ENCODE results near the gene SPEM1.
A peak's percentile ranks its signal among the peaks of the same experiment; 100 is the strongest.

Gene SPEM1

GRCh38 chr17:7403043-7403726, 16.9 kb upstream of the SPEM1 start:
- DNase-seq: no peak

GRCh38 chr17:7403727-7403976, 16.5 kb upstream of the SPEM1 start:
- no peak for DNase-seq

GRCh38 chr17:7403977-7404736, 16.0 kb upstream of the SPEM1 start, which contains the start of gene TMEM256:
Gene TMEM256, minus strand, starts transcription at chr17:7404097. Its CDS starts 13 bp downstream, at chr17:7404084.
- DNase-seq: peak; percentile 91

- DNase-seq: no peak
Measured at GRCh38 chr17:7404737-7405349, 15.3 kb upstream of the SPEM1 start.

- no peak for DNase-seq
Measured at GRCh38 chr17:7405350-7406234, 14.5 kb upstream of the SPEM1 start.

GRCh38 chr17:7406235-7406825, 13.8 kb upstream of the SPEM1 start:
- DNase-seq: no peak

- DNase-seq: no peak
Measured at GRCh38 chr17:7407082-7407481, 13.0 kb upstream of the SPEM1 start.

GRCh38 chr17:7407485-7408251, 12.5 kb upstream of the SPEM1 start, which contains the start of gene NLGN2:
Gene NLGN2, plus strand, starts transcription at chr17:7407845. Its CDS starts 411 bp downstream, at chr17:7408256.
- DNase-seq: no peak

GRCh38 chr17:7408252-7408727, 11.8 kb upstream of the SPEM1 start:
- no peak for DNase-seq

GRCh38 chr17:7408863-7409262, 11.3 kb upstream of the SPEM1 start:
- no peak for DNase-seq

- DNase-seq: no peak
Measured at GRCh38 chr17:7409716-7410115, 10.4 kb upstream of the SPEM1 start.

- DNase-seq: no peak
Measured at GRCh38 chr17:7410634-7411426, 9.3 kb upstream of the SPEM1 start.

GRCh38 chr17:7411427-7411750, 8.7 kb upstream of the SPEM1 start:
- no peak for DNase-seq

- no peak for DNase-seq
Measured at GRCh38 chr17:7413346-7413985, 6.7 kb upstream of the SPEM1 start.

- no peak for DNase-seq
Measured at GRCh38 chr17:7414837-7415236, 5.3 kb upstream of the SPEM1 start.

GRCh38 chr17:7415784-7416183, 4.3 kb upstream of the SPEM1 start:
- no peak for DNase-seq

- DNase-seq: no peak
Measured at GRCh38 chr17:7416323-7416722, 3.8 kb upstream of the SPEM1 start.

- no peak for DNase-seq
Measured at GRCh38 chr17:7417056-7417655, 3.0 kb upstream of the SPEM1 start.

GRCh38 chr17:7418472-7419152, 1.5 kb upstream of the SPEM1 start:
- DNase-seq: no peak

- no peak for DNase-seq
Measured at GRCh38 chr17:7421186-7421585, 1.1 kb downstream of the SPEM1 start.
